Fibroblast of the aortic adventitia (primary cell): ENCODE results near the gene EMC9. TPM values are rescaled to one million over a fixed set of nuclear protein-coding genes. Genes with fewer than 3 reads are reported as not detected.
A peak's percentile ranks its signal among the peaks of the same experiment; 100 is the strongest.

ENCODE experiments used
- DNase-seq: peaks from one replicate; pipeline ENCODE4 v3.0.0-alpha.2; 2010; ENCODE audit warnings: low read depth
- H3K4me3 ChIP-seq: 2 replicates; pipeline ENCODE4 v1.5.1; 2011; ENCODE audit warnings: low read depth, mild to moderate bottlenecking, control low read depth, low read length, moderate library complexity
- total RNA-seq: library from RNA; depleted of rRNA; stranded (reverse); fragments of >200 nt; gene quantifications from 2 replicates; pipeline ENCODE4 v1.2.3, GENCODE V29; 2012; ENCODE audit warnings: low replicate concordance
- TF ChIP-seq, protein P1 (sequence below): IDR thresholded peaks from 2 replicates; pipeline ENCODE4 v1.5.1; 2011; ENCODE audit warnings: mild to moderate bottlenecking, low read length, control low read depth, inconsistent platforms; ENCODE audit not compliant: insufficient read depth

Gene EMC9
- total RNA-seq, 1 donor: 11.9 TPM

DNA sequence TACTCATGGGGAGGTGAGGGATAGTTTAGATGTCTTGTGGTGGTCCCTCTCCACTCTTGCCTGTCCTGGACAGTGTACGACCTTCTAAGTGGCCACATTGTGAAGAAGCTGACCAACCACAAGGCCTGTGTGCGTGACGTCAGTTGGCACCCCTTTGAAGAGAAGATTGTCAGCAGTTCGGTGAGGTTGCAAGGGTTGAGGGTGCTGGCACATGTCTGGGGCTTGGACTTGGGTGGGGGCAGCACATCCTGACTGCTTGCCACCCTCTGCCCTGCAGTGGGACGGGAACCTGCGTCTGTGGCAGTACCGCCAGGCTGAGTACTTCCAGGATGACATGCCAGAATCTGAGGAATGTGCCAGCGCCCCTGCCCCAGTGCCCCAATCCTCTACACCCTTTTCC is 18.5 kb downstream of the EMC9 start:
- TF ChIP-seq, protein P1, sequence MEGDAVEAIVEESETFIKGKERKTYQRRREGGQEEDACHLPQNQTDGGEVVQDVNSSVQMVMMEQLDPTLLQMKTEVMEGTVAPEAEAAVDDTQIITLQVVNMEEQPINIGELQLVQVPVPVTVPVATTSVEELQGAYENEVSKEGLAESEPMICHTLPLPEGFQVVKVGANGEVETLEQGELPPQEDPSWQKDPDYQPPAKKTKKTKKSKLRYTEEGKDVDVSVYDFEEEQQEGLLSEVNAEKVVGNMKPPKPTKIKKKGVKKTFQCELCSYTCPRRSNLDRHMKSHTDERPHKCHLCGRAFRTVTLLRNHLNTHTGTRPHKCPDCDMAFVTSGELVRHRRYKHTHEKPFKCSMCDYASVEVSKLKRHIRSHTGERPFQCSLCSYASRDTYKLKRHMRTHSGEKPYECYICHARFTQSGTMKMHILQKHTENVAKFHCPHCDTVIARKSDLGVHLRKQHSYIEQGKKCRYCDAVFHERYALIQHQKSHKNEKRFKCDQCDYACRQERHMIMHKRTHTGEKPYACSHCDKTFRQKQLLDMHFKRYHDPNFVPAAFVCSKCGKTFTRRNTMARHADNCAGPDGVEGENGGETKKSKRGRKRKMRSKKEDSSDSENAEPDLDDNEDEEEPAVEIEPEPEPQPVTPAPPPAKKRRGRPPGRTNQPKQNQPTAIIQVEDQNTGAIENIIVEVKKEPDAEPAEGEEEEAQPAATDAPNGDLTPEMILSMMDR: no peak
- no peak overlapping the region for H3K4me3 ChIP-seq
- no peak for DNase-seq

DNA sequence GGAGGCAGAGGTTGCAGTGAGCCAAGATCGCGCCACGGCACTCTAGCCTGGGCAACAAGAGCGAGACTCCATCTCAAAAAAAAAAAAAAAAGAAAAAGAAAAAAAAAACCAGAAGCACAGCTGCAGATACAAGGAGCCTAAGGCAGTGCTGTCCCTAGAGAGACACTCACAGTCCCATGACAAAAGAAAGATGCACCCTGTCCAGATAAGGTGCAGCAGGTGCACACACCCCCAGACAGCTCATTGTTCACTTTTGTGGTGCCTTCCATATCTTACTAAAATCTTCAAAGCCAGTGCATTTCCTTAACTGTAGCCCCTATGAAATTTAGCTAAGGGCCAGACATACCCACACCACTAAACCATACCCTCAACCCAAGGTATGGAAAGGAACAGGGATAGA is 19.0 kb downstream of the EMC9 start:
- DNase-seq: no peak
- TF ChIP-seq, protein P1: no peak
- no peak overlapping the region for H3K4me3 ChIP-seq

DNA sequence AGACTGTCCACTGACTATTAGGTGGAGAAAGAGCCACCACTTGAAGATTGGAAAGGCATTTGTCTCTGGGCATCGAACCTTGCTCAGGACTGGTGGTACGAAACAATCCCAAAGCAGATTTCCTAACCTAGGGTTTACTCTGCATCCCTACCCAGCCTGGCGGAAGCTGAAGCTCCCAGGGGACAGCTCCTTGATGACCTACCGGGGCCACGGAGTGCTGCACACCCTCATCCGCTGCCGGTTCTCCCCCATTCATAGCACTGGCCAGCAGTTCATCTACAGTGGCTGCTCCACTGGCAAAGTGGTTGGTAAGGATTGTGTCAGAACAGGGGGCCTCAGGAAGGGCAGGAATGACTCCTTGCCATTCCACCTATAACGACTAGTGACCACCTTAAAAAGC is 20.2 kb downstream of the EMC9 start:
- TF ChIP-seq, protein P1: no peak
- DNase-seq: no peak

GRCh38 chr14:24119691-24120090 is 21.7 kb downstream of the EMC9 start:
- TF ChIP-seq, protein P1: no peak
- no peak for DNase-seq
- H3K4me3 ChIP-seq: no peak overlapping the region

More for the DNA sequence above, 20.2 kb downstream of the EMC9 start:
- H3K4me3 ChIP-seq: no peak overlapping the region

DNA sequence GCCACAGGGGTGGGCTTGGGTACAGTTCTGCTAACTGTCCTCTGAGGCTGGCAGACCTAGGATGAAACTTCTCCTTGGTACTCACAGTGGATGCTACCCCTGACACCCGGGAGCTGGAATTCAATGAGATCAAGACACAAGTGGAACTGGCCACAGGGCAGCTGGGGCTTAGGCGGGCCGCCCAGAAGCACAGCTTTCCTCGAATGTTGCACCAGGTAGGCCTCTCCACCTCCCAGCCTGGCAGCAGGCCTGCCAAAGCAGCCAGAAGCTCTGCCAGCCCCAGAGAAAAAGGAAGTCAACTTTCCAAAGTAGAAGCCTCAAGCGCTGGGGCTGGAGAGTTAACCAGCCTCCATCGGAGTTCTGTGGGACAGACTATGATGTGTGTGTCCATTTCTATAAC is 24.2 kb downstream of the EMC9 start:
- TF ChIP-seq, protein P1: no peak
- DNase-seq: no peak
- no peak overlapping the region for H3K4me3 ChIP-seq

- TF ChIP-seq, protein P1: no peak
- no peak for DNase-seq
- peak overlapping the region; percentile 15 for H3K4me3 ChIP-seq
Measured at GRCh38 chr14:24116128-24116814, 25.1 kb downstream of the EMC9 start.
